GM18867 (cell line): ENCODE measurements around the gene EXD3.
"Not testable (repeated sequence)": the region's sequence is repeated elsewhere in the genome, so short reads cannot be mapped to it uniquely, and the experiment has no call there.

Experiments used
- ATAC-seq: cut with Tn5 transposase; IDR thresholded peaks from one replicate; pipeline ENCODE4 v1.9.1; 2021; ENCODE audit warnings: mild to moderate bottlenecking, moderate library complexity; ENCODE audit not compliant: unreplicated experiment

EXD3 gene

DNA sequence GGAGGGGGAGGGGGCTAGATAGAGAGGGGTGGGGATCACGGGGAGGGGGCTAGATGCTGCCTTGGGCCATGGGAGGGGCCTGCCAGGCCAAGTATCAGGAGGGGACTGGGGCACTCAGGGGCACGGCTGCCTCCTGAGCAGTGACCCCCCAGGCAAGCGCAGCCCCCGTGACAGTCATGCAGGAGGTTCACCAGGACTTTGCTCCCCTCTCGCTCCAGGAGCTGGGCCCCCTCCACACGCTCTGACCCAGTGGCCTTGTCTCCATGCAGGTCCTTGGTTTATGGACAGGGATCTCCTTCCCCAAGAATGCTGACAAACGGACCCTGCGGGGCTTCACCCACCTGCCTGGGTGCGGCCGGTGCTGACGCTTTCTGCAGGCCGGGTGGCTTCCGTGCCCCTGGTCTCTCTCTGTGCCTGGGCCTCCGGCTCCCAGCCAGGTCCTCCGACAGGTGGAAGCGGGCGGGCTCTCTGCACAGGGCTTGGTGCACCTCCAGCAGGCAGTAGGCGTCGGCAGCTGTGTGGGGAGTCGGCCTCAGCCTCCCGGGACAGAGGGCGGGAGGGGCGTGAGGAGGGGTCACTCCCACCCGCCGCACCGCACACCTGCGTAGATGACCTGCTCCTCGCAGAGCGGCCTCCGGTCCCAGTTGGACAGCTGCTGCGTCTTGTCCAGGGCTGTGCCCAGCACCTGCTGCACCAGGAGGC lies 74.0 kb downstream of the EXD3 start:
- no peak for ATAC-seq

DNA sequence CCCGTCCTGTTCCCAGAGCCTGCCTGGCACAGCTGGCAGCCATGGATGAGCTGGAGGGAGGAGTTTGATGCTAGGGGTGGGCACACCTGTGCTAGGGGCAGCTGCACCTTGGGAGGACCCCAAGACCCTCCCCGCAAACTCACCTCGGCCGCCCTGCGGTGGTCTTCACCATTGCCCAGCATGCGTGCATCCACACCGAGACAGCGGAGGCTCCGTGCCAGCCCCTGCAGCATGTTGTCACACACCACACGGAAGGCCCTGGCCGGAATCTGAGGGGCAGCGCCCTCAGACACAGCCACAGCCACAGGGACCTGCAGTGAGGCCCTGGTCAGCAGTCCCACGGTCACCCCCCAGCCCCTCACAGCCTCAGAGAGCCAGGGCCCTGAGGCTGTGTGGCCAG lies 75.0 kb downstream of the EXD3 start:
- no peak for ATAC-seq

- no peak for ATAC-seq
Observed at GRCh38 chr9:137342482-137342881, 80.5 kb downstream of the EXD3 start.

DNA sequence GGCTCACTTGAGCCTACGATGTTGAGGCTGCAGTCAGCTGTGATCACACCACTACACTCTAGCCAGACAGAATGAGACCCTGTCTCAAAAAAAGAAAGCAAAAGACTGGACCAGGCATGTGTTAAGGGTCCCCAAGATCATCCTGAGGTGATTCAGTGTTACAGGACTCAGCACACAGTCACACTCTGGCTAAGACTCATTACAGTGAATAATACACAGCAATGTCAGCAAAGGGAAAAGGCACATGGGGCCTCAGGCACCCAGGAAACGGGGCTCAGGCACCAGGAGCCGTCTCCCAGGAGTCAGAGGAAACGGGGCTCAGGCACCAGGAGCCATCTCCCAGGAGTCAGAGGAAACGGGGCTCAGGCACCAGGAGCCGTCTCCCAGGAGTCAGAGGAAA lies 81.7 kb downstream of the EXD3 start:
- ATAC-seq: no peak

DNA sequence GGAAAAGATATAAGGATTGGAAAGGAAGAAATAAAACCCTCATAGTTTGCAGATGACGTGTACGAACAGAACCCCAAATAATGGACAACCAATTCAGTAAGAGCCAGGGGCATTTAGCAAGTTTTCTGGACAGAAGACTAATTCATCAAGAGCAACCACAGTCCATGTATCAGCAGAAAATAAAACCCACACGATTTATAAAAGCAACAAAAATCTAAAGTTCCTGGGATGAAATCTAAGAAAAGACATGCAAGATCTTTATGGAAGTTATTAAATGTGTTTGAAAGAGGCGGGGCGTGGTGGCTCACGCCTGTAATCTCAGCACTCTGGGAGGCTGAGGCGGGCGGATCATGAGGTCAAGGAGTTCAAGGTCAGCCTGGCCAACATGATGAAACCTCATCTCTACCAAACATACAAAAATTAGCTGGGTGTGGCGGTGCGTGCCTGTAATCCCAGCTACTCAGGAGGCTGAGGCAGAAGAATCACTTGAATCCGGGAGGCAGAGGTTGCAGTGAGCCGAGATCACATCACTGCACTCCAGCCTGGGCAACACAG lies 83.0 kb downstream of the EXD3 start:
- not testable (repeated sequence) for ATAC-seq

- ATAC-seq: no peak
Observed at GRCh38 chr9:137339045-137339907, 83.7 kb downstream of the EXD3 start.

- ATAC-seq: no peak
Observed at GRCh38 chr9:137336735-137337134, 86.2 kb downstream of the EXD3 start.

DNA sequence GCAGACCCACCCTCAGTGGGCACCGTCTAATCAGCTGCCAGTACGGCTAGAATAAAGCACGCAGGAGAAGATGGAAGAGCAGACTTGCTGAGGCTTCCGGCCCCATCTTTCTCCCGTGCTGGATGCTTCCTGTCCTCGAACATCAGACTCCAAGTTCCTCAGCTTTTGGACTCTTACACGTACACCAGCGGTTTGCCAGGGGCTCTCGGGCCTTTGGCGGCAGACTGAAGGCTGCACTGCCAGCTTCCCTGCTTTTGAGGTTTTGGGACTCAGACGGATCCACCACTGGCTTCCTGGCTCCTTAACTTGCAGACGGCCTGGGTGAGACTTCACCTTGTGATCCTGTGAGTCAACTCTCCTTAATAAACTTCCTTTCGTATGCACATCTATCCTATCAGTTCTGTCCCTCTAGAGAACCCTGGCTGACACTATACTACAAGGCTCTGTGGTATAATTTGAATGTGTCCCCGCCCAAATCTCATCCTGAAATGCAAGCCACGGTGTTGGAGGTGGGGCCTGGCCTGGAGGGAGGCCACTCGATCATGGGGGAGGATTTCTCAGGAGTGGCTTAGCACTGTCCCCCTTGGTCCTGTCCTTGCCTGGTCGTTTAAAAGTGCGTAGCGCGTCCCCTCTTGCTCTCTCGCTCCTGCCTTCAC lies 89.8 kb downstream of the EXD3 start:
- no peak for ATAC-seq

- no peak for ATAC-seq
Observed at GRCh38 chr9:137331929-137332328, 91.0 kb downstream of the EXD3 start.

GRCh38 chr9:137330689-137331088 lies 92.3 kb downstream of the EXD3 start:
- ATAC-seq: no peak

DNA sequence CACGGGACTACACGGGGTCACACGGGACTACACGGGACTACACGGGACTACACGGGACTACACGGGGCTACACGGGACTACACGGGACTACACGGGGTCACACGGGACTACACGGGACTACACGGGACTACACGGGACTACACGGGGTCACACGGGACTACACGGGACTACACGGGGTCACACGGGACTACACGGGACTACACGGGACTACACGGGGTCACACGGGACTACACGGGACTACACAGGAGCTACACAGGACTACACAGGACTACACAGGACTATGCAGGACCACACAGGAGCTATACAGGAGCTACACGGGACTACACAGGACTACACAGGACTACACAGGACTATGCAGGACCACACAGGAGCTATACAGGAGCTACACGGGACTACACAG lies 93.4 kb downstream of the EXD3 start:
- ATAC-seq: not testable (repeated sequence)

DNA sequence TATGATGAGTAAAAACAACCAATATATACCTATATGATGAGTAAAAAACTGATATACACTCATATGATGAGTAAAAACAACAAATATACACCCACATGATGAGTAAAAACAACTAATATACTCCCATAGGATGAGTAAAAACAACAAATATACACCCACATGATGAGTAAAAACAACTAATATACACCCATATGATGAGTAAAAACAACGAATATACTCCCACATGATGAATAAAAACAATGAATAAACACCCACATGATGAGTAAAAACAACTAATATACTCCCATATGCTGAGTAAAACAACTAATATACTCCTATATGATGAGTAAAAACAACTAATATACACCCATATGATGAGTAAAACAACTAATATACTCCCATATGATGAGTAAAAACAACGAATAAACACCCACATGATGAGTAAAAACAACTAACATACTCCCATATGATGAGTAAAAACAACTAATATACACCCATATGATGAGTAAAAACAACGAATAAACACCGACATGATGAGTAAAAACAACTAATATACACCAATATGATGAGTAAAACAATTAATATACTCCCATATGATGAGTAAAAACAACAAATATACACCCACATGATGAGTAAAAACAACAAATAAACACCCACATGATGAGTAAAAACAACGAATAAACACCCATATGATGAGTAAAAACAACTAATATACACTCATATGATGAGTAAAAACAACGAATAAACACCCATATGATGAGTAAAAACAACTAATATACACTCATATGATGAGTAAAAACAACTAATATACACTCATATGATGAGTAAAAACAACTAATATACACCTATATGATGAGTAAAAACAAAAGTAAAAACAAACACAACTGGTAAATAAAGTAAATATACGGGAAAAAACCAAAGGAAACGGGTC lies 95.1 kb downstream of the EXD3 start:
- ATAC-seq: not testable (repeated sequence)

- peak; percentile 45 for ATAC-seq
Observed at GRCh38 chr9:137326445-137327065, 96.4 kb downstream of the EXD3 start.

GRCh38 chr9:137325799-137326198 lies 97.2 kb downstream of the EXD3 start:
- no peak for ATAC-seq

DNA sequence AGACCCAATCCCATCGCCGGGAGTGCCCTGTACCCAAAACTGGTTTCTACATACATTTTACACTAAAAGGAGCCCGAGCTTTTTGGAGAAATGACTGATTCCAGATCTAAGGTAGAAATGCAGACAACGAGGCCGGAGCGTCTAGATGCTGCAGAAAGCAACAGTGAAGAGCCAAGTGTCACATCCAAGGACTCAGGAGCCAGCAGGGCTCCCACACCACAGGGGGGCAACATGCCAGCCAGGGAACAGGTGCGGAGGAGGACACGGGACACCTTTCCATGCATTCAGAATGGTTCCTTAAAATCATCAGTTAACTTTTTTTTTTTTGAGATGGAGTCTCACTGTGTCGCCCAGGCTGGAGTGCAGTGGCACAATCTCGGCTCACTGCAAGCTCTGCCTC lies 97.8 kb downstream of the EXD3 start:
- no peak for ATAC-seq

DNA sequence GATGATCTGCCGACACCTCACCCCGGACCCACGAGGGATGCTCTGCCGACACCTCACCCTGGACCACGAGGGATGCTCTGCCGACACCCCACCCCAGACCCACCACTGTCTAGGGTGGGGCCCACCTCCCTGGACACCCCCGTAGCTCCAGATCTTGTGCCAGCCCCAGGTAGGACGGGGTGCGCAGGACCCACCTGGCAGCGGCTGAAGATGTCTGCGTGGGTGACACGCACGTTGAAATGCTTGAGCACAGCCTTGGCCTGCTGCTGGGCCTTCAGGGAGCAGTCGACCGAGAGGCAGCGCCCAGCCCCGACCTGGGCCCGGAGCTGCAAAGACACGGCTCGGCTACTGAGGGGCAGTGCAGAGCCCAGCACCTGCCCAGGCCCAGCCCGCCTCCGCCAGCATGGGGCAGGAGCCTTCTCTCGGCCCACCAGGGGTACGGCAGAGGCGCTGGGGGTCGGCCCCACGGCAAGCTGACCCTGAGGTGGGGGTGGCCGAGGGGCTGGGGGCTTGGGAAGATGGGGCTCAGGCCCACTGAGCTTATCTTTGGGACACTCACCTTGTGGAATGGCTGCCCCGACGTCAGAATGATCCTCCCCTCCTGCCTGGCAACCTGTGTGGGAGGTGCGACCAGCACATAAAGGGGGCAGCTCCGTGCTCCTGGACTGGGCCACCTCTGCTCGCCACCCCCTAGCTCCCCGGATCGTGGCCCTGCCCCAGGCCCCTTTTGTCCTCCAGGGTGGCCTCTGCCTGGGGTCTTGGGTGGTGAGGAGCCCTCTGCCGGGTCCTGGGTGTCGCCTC lies 99.2 kb downstream of the EXD3 start:
- no peak for ATAC-seq

- no peak for ATAC-seq
Observed at GRCh38 chr9:137321726-137322361, 101.1 kb downstream of the EXD3 start.

- ATAC-seq: no peak
Observed at GRCh38 chr9:137320555-137321384, 102.2 kb downstream of the EXD3 start.
